ENCODE data around the gene TMEM184C.

The TMEM184C gene

GRCh38 chr4:147625733-147626132, 8.5 kb downstream of the TMEM184C start:
- TF ChIP-seq CTCF (conservative IDR thresholded peaks at IDR 0.05) (no peak), ZFX (IDR thresholded peaks at IDR 0.05) (no peak)
- no peak overlapping the region for H3K27ac ChIP-seq

DNA sequence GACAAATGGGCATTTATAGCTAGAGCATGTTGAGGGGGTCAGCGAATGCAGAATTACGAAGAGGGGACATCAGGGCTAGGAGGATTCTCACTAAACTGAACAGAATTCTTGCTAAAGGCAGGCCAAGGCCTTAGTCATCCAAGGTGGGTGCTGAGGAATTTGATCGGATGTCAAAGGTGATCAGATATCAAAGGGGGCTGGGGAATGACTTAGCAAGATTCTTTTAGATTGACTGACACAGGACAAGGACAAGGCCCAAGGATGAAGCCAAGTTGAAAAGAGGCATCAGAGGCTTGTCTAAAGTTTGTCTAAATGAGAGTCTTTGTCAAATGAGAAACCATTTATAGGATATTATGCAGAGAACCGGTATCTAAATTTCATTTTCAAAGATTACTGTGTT, 9.7 kb downstream of the TMEM184C start:
- H3K27ac ChIP-seq: no peak overlapping the region
- TF ChIP-seq ZFX (IDR thresholded peaks at IDR 0.05) (no peak), CTCF (conservative IDR thresholded peaks at IDR 0.05) (no peak)

- TF ChIP-seq ZFX (IDR thresholded peaks at IDR 0.05): no peak
- TF ChIP-seq CTCF (conservative IDR thresholded peaks at IDR 0.05): no peak
Measured at GRCh38 chr4:147628415-147628814, 11.2 kb downstream of the TMEM184C start.

DNA sequence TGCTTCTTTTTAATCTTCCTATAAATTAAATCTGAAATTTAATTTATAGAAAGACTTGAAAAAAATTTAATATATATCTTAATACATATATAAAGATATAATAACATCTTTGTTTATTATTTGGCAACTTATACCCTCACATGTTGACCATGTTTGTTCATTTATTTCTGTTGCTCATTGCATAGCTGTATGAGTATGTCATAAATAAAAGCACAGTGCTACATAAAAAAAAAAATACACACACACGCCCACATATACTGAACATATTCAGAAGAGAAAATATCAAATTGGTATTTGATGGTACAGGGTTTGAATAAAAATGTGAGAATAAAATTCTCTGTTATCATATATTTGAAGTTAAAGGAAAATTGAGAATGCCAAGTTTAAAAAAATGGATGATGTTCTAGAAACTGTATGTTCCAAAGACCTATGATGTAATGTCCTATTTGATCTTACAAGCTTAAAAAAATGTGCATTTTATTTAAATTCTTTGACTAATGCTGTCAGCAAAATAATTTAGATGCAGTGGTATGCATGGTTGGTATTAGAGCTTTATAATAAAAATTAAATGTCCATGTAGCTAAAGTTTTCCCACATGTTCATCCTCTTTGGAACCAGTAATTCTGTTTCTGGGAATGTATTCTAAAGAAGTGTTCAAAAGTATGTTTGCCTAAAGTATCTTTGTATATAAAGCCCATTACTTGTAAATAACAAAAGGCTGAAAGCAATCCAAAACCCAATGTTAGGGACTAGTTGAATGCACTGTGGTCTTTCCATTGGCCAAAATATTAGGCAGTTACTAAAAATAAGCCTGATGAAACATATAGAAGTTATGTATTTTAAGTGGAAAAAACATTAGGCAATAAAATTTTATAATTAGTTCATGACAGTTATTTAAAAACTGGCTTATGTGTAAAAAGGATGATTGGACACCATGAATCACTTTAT, 12.9 kb downstream of the TMEM184C start:
- TF ChIP-seq CTCF (conservative IDR thresholded peaks at IDR 0.05) (no peak), ZFX (IDR thresholded peaks at IDR 0.05) (no peak)
- H3K27ac ChIP-seq: no peak overlapping the region

More at GRCh38 chr4:147628415-147628814, 11.2 kb downstream of the TMEM184C start:
- no peak overlapping the region for H3K27ac ChIP-seq

DNA sequence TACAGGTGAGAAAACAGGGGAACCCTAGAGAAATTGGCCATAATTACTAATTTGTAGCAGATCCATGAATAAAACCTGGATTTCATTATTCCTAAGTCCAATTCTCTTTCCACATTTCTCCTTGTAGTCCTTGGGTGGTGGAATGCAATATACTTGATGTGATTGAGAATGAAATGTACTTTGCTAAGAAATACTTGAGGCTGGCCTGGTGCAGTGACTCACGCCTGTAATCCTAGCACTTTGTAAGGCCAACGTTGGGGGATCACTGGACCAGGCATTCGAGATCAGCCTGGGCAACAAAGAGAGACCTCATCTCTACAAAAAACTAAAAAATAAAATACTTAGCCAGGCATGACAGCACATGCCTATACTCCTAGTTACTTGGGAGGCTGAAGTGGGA, 15.9 kb downstream of the TMEM184C start:
- no peak overlapping the region for H3K27ac ChIP-seq
- TF ChIP-seq ZFX (IDR thresholded peaks at IDR 0.05) (no peak), CTCF (conservative IDR thresholded peaks at IDR 0.05) (no peak)

- H3K27ac ChIP-seq: no peak overlapping the region
- TF ChIP-seq ZFX (IDR thresholded peaks at IDR 0.05) (no peak), CTCF (conservative IDR thresholded peaks at IDR 0.05) (no peak)
Measured at GRCh38 chr4:147633643-147634042, 16.4 kb downstream of the TMEM184C start.

DNA sequence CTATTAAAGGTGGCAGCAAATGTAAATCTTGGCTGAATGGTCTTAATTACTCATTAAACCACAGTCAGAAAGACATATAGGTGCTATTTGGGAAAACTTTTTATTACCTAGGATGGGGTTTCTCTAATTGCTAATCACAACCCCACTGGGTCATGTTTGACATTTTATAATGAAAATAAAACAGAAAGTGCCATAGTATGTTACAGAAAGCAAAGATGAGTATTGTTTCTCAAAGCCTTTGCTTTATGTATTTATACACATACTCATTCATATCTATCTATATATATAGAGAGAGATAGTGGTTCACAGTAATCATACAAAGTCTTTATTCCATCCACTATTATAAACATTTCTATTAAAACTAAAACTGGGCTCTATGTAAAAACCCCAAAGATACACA, 18.2 kb downstream of the TMEM184C start:
- no peak overlapping the region for H3K27ac ChIP-seq
- TF ChIP-seq CTCF (conservative IDR thresholded peaks at IDR 0.05) (no peak), ZFX (IDR thresholded peaks at IDR 0.05) (no peak)

All from C4-2B (cell line).